ENCODE data around the gene KLF17.

The KLF17 gene

GRCh38 chr1:44154049-44154448, 35.4 kb downstream of the KLF17 start:
- DNase-seq: no peak

- DNase-seq: no peak
Observed at GRCh38 chr1:44157903-44158302, 39.3 kb downstream of the KLF17 start.

- no peak for DNase-seq
Observed at GRCh38 chr1:44158871-44159270, 40.2 kb downstream of the KLF17 start.

- no peak for DNase-seq
Observed at GRCh38 chr1:44161546-44161945, 42.9 kb downstream of the KLF17 start.

GRCh38 chr1:44168520-44169098, 50.0 kb downstream of the KLF17 start:
- no peak for DNase-seq

GRCh38 chr1:44170281-44170823, 51.7 kb downstream of the KLF17 start:
- no peak for DNase-seq

- no peak for DNase-seq
Observed at GRCh38 chr1:44174630-44175029, 56.0 kb downstream of the KLF17 start.

Measured in activated CD4-positive, CD25-positive, alpha-beta regulatory T cell (primary cell).